ENCODE results near the gene WDR90. TPM values are rescaled to one million over a fixed set of nuclear protein-coding genes. Genes with fewer than 3 reads are reported as not detected.

WDR90 gene
- total and polyA plus RNA-seq, 2 of the 13 experiments (the other 11 are each of a cell fraction or from before 2014, with no cell fraction given): 14.9 to 28.9 TPM

GRCh38 chr16:648781-649589 lies at the start of gene WDR90 (continued):
- peak; percentile 44; the same call in 1 of the 2 replicates for TF ChIP-seq ZNF629 (CRISPR knock-in tag; conservative IDR thresholded peaks at IDR 0.05)
- TF ChIP-seq, protein P1, sequence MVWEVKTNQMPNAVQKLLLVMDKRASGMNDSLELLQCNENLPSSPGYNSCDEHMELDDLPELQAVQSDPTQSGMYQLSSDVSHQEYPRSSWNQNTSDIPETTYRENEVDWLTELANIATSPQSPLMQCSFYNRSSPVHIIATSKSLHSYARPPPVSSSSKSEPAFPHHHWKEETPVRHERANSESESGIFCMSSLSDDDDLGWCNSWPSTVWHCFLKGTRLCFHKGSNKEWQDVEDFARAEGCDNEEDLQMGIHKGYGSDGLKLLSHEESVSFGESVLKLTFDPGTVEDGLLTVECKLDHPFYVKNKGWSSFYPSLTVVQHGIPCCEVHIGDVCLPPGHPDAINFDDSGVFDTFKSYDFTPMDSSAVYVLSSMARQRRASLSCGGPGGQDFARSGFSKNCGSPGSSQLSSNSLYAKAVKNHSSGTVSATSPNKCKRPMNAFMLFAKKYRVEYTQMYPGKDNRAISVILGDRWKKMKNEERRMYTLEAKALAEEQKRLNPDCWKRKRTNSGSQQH (CRISPR knock-in tag; IDR thresholded peaks at IDR 0.05; ENCODE audit: low read depth): peak; percentile 93
- peak; percentile 41; the same call in 1 of the 2 replicates for TF ChIP-seq CEBPB (IDR thresholded peaks at IDR 0.05; ENCODE audit: borderline replicate concordance, low read depth, low read length)
- peak; percentile 29; the same call in 1 of the 2 replicates for TF ChIP-seq MIXL1 (CRISPR knock-in tag; IDR thresholded peaks at IDR 0.05)
- TF ChIP-seq, protein P2, sequence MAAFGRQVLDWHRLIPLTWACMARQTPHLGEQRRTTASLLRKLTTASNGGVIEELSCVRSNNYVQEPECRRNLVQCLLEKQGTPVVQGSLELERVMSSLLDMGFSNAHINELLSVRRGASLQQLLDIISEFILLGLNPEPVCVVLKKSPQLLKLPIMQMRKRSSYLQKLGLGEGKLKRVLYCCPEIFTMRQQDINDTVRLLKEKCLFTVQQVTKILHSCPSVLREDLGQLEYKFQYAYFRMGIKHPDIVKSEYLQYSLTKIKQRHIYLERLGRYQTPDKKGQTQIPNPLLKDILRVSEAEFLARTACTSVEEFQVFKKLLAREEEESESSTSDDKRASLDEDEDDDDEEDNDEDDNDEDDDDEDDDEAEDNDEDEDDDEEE (CRISPR knock-in tag; IDR thresholded peaks at IDR 0.05): 0 out of 2 replicates have a peak, but pooled peaks have one; percentile 58
- TF ChIP-seq FLYWCH1 (CRISPR knock-in tag; IDR thresholded peaks at IDR 0.05): peak; percentile 75; the same call in 1 of the 2 replicates
- TF ChIP-seq ZNF446 (CRISPR knock-in tag; IDR thresholded peaks at IDR 0.05): peak; percentile 70; the same call in 1 of the 2 replicates
- no peak; the same call in 1 of the 2 replicates for TF ChIP-seq ZFP36L2 (CRISPR knock-in tag; IDR thresholded peaks at IDR 0.05)
- TF ChIP-seq NR2F2 (IDR thresholded peaks at IDR 0.05; ENCODE audit: borderline replicate concordance, low read depth): 0 out of 2 replicates have a peak, but pooled peaks have one; percentile 40
- peak; percentile 88; the same call in 1 of the 2 replicates for TF ChIP-seq ZBTB39 (CRISPR knock-in tag; IDR thresholded peaks at IDR 0.05)
- 0 out of 4 replicates have a peak, but pooled peaks of 1 of the 2 experiments have one; percentile 42 for TF ChIP-seq EP300 (IDR thresholded peaks at IDR 0.05; ENCODE audit: low read depth in 2 of 2, low read length in 2 of 2)
- peak; percentile 27; the same call in 1 of the 2 replicates for TF ChIP-seq EP300 (CRISPR knock-in tag; IDR thresholded peaks at IDR 0.05; ENCODE audit: borderline replicate concordance)
- TF ChIP-seq, protein P3, sequence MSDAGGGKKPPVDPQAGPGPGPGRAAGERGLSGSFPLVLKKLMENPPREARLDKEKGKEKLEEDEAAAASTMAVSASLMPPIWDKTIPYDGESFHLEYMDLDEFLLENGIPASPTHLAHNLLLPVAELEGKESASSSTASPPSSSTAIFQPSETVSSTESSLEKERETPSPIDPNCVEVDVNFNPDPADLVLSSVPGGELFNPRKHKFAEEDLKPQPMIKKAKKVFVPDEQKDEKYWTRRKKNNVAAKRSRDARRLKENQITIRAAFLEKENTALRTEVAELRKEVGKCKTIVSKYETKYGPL (CRISPR knock-in tag; IDR thresholded peaks at IDR 0.05): 0 out of 2 replicates have a peak, but pooled peaks have one; percentile 16
- no peak for TF ChIP-seq DNMT3B (CRISPR knock-in tag; conservative IDR thresholded peaks at IDR 0.05)
- no peak for TF ChIP-seq ZSCAN30 (CRISPR knock-in tag; IDR thresholded peaks at IDR 0.05)
- TF ChIP-seq ZNF230 (CRISPR knock-in tag; IDR thresholded peaks at IDR 0.05): peak; percentile 19; the same call in 1 of the 2 replicates
- peak; percentile 55; the same call in 1 of the 2 replicates for TF ChIP-seq SMAD1 (CRISPR knock-in tag; IDR thresholded peaks at IDR 0.05; ENCODE audit: borderline replicate concordance, low read depth)
- TF ChIP-seq CBX5 (CRISPR knock-in tag; IDR thresholded peaks at IDR 0.05; ENCODE audit: borderline replicate concordance): 0 out of 2 replicates have a peak, but pooled peaks have one; percentile 47
- peak; percentile 57; the same call in 1 of the 2 replicates for TF ChIP-seq ZNF160 (CRISPR knock-in tag; IDR thresholded peaks at IDR 0.05)
- peak; percentile 1 for TF ChIP-seq HNRNPH1 (optimal IDR thresholded peaks at IDR 0.05; ENCODE audit: low read depth, low read length)
- no peak for TF ChIP-seq MAFG (CRISPR knock-in tag; IDR thresholded peaks at IDR 0.05)
- TF ChIP-seq ZNF441 (CRISPR knock-in tag; IDR thresholded peaks at IDR 0.05; ENCODE audit: borderline replicate concordance): peak; percentile 65; the same call in 1 of the 2 replicates
- TF ChIP-seq SMAD3 (CRISPR knock-in tag; IDR thresholded peaks at IDR 0.05): peak; percentile 43; the same call in 1 of the 2 replicates
- peak; percentile 63; the same call in 1 of the 2 replicates for TF ChIP-seq ZNF263 (CRISPR knock-in tag; IDR thresholded peaks at IDR 0.05)
- peak; percentile 71; the same call in 1 of the 2 replicates for TF ChIP-seq DR1 (CRISPR knock-in tag; IDR thresholded peaks at IDR 0.05)
